K562 (cell line): ENCODE results near the gene EVI5. TPM values are rescaled to one million over a fixed set of nuclear protein-coding genes. Genes with fewer than 3 reads are reported as not detected.
A peak's percentile ranks its signal among the peaks of the same experiment; 100 is the strongest.

Source experiments
- ATAC-seq: fragments of 200-7000 bp; cut with Tn5 transposase; 3 replicates; pipeline ENCODE4 v1.9.1; 2020; ENCODE audit warnings: moderate library complexity
- BruUV-seq: library from RNA; stranded (reverse); fragments of 400-500 nt; replicated peaks from 2 replicates; lab custom pipeline; 2021; lab: Mats Ljungman, UMichigan
- CTCF ChIA-PET: fragments of 300-600 bp; formaldehyde crosslinking; extraction: SDS; loops from one replicate; lab custom pipeline; 2021; ENCODE audit warnings: low intra/inter-chr PET ratio; lab: Yijun Ruan, JAX
- POLR2A ChIA-PET: fragments of 300-600, 350-650 bp; sonication (Branson Sonifier 250); formaldehyde crosslinking; extraction: SDS; loops from one replicate; lab custom pipeline; 2021; ENCODE audit warnings: antibody characterized with exemption, inconsistent platforms; lab: Yijun Ruan, JAX
- DNase-seq, 4 experiments: peaks; one replicate each; pipeline versions ENCODE4 v3.0.0 to v3.0.0-alpha.2; 2011 to 2018; ENCODE audit warnings: low spot score in 3 of 4, mixed read lengths in 3 of 4; ENCODE audit errors: extremely low read depth in 1 of 4
- FAIRE-seq: peaks from 2 replicates; lab custom pipeline; 2011; peaks lifted over from hg19 to GRCh38; lab: Jason Lieb, UNC
- H2AFZ ChIP-seq: 2 replicates; pipeline ENCODE4 v1.6.0; 2011; ENCODE audit warnings: low read depth, low read length, control low read depth, inconsistent platforms
- H3K27ac ChIP-seq: fragments of 200-600 bp; 3 replicates; pipeline ENCODE4 v1.8.0; 2011; ENCODE audit warnings: low read depth, mild to moderate bottlenecking, control low read depth, inconsistent platforms, low read length, moderate library complexity, mixed read lengths; ENCODE audit errors: extremely low read depth
- H3K27me3 ChIP-seq, 2 experiments: fragments of 300-600 bp in 1 of 2; 2 replicates in 1 of 2; 3 replicates in 1 of 2; pipeline versions ENCODE4 v1.6.0 to v1.8.0; 2011; ENCODE audit warnings: inconsistent platforms in 2 of 2, low read length in 2 of 2, mild to moderate bottlenecking in 1 of 2, mixed read lengths in 1 of 2, moderate library complexity in 1 of 2; ENCODE audit not compliant: control insufficient read depth in 2 of 2, insufficient read depth in 2 of 2
- H3K36me3 ChIP-seq: fragments of 300-600 bp; 3 replicates; pipeline ENCODE4 v1.8.0; 2011; ENCODE audit warnings: mild to moderate bottlenecking, low read length, inconsistent platforms; ENCODE audit not compliant: control insufficient read depth, insufficient read depth
- H3K4me1 ChIP-seq, 2 experiments: fragments of 200-600 bp in 1 of 2; replicated peaks in 1 of 2; 2 replicates in 1 of 2; 3 replicates in 1 of 2; pipeline versions ENCODE4 v1.5.1 to v1.8.0; 2011; ENCODE audit warnings: inconsistent platforms in 2 of 2, low read length in 2 of 2, mild to moderate bottlenecking in 1 of 2, mixed read lengths in 1 of 2, moderate library complexity in 1 of 2; ENCODE audit not compliant: control insufficient read depth in 2 of 2, insufficient read depth in 2 of 2
- H3K4me2 ChIP-seq: 2 replicates; pipeline ENCODE4 v1.6.1; 2011; ENCODE audit warnings: low read length, control low read depth, inconsistent platforms, mixed read lengths; ENCODE audit not compliant: insufficient read depth
- H3K4me3 ChIP-seq: fragments of 200-600 bp; sonication (generic), shearing (Covaris generic); 2 replicates; pipeline ENCODE4 v1.5.1; 2016; ENCODE audit warnings: control low read depth, inconsistent platforms
- H3K79me2 ChIP-seq: fragments of 200-600 bp; 3 replicates; pipeline ENCODE4 v1.8.0; 2011; ENCODE audit warnings: low read length, inconsistent platforms; ENCODE audit not compliant: control insufficient read depth, insufficient read depth
- H3K9ac ChIP-seq, 2 experiments: 2 replicates each; pipeline versions ENCODE4 v1.6.0 to v1.6.1; 2011; ENCODE audit warnings: low read depth in 2 of 2, low read length in 2 of 2, control low read depth in 1 of 2, inconsistent platforms in 1 of 2, mild to moderate bottlenecking in 1 of 2, mixed read lengths in 1 of 2; ENCODE audit not compliant: insufficient read depth in 1 of 2
- H3K9me1 ChIP-seq: one replicate; pipeline ENCODE4 v1.6.0; 2011; ENCODE audit warnings: inconsistent platforms, mild to moderate bottlenecking, low read length, moderate library complexity; ENCODE audit not compliant: control insufficient read depth, insufficient read depth
- H3K9me3 ChIP-seq: replicated peaks from 2 replicates; pipeline ENCODE4 v1.5.1; 2011; ENCODE audit warnings: low read depth, low read length, inconsistent platforms; ENCODE audit not compliant: control insufficient read depth, insufficient read depth
- H4K20me1 ChIP-seq: replicated peaks from 2 replicates; pipeline ENCODE4 v1.6.1; 2011; ENCODE audit warnings: low read length, inconsistent platforms, mixed read lengths; ENCODE audit not compliant: control insufficient read depth, insufficient read depth
- KDM1A ChIP-seq, 2 experiments: fragments of 450-650 bp; IDR thresholded peaks; 2 replicates each; pipeline ENCODE4 v1.6.1; 2016; ENCODE audit warnings: mild to moderate bottlenecking in 2 of 2
- MEIS2 ChIP-seq: fragments of 450-650 bp; IDR thresholded peaks from 2 replicates; pipeline ENCODE4 v1.6.1; 2014; ENCODE audit warnings: mild to moderate bottlenecking; ENCODE audit not compliant: partially characterized antibody
- NR4A1 ChIP-seq, 2 experiments: fragments of 250-450 bp in 1 of 2; fragments of 450-650 bp in 1 of 2; sonication (Bioruptor Pico) in 1 of 2; IDR thresholded peaks; 2 replicates each; pipeline versions ENCODE4 v1.4.0 to v1.6.1; 2016 to 2020; ENCODE audit warnings: mild to moderate bottlenecking in 2 of 2, missing compliant biosample characterization in 1 of 2, missing genetic modification characterization in 1 of 2, moderate library complexity in 1 of 2
- PTTG1 ChIP-seq: fragments of 450-650 bp; IDR thresholded peaks from 2 replicates; pipeline ENCODE4 v1.6.1; 2016; ENCODE audit warnings: low read depth, mild to moderate bottlenecking, missing genetic modification characterization, missing compliant biosample characterization
- SRSF7 ChIP-seq: fragments of 200-400 bp; formaldehyde crosslinking; optimal IDR thresholded peaks from 2 replicates; pipeline ENCODE3; 2017; ENCODE audit warnings: mild to moderate bottlenecking, low read depth, low read length
- ZNF277 ChIP-seq: fragments of 250-450 bp; sonication (Bioruptor Pico); IDR thresholded peaks from 2 replicates; pipeline ENCODE4 v1.8.0; 2022; ENCODE audit warnings: inconsistent platforms, mild to moderate bottlenecking, moderate library complexity, borderline replicate concordance
- ZNF354B ChIP-seq: fragments of 250-450 bp; sonication (Bioruptor Pico); IDR thresholded peaks from 2 replicates; pipeline ENCODE4 v1.4.0; 2020
- WGBS: fragments of 100-300 bp; shearing (Covaris generic); methylation state at CpG from one replicate; pipeline ENCODE4 v1.1.6; 2016; ENCODE audit warnings: low coverage, mixed read lengths; ENCODE audit not compliant: insufficient coverage; ENCODE audit errors: missing lambda C conversion rate; 5-methylcytosine and 5-hydroxymethylcytosine counted together
- in situ Hi-C: fragments of 300-500 bp; cut with MboI; formaldehyde crosslinking; loops from 4 replicates; pipeline ENCODE4 v1.15.0; 2018; ENCODE audit warnings: inconsistent platforms, mixed read lengths
- intact Hi-C: fragments of 100-400 bp; cut with micrococcal nuclease; formaldehyde crosslinking; loops from 2 replicates; pipeline ENCODE4 v1.14.2; 2022
- polyA plus RNA-seq, 8 experiments: library from polyadenylated mRNA; depleted of rRNA in 4 of 8; stranded (reverse) in 5 of 8; unstranded in 3 of 8; fragments of >200 nt; fragmentation: Nextera tagmentation in 2 of 8; fragmentation: Illumina TruSeq in 1 of 8; extraction: Ambion mirVana in 2 of 8; extraction: Trizol in 1 of 8; gene quantifications; 2 replicates each; pipeline versions ENCODE4 v1.2.1 to v1.2.3, GENCODE V29; 2011 to 2014; ENCODE audit warnings: inconsistent platforms in 1 of 8, missing spikeins in 1 of 8
- total RNA-seq, 7 experiments: library from RNA; depleted of rRNA in 6 of 7; stranded (reverse); fragments of >200 nt in 6 of 7; fragmentation: Illumina TruSeq in 2 of 7; extraction: Trizol in 2 of 7; gene quantifications; 2 replicates each; pipeline versions ENCODE4 v1.2.1 to v1.2.3, GENCODE V29; 2011 to 2021; ENCODE audit warnings: low replicate concordance in 1 of 7
- TF ChIP-seq, protein P1 (sequence below): sonication (generic); formaldehyde crosslinking; IDR thresholded peaks from 2 replicates; pipeline ENCODE4 v1.8.1; 2023; ENCODE audit warnings: missing genetic modification reagents, mild to moderate bottlenecking, borderline replicate concordance
- TF ChIP-seq, protein P2 (sequence below): fragments of 450-650 bp; formaldehyde crosslinking; IDR thresholded peaks from 2 replicates; pipeline ENCODE4 v1.4.0; 2020; ENCODE audit warnings: mild to moderate bottlenecking, moderate library complexity

The EVI5 gene
- total and polyA plus RNA-seq, 9 of the 15 experiments (the other 6 are each of a cell fraction or from before 2014, with no cell fraction given) = 1.7 to 50.1 (median 13.7) TPM

- BruUV-seq = no TSS peak
- Histone ChIP-seq H3K79me2 (peaks cover 19% of the 10 kb centered on the region; the same call in 2 of the 3 replicates), H3K27me3 (no peaks in the 10 kb centered on the region), H3K4me1 (peaks cover 6 to 31% of the 10 kb centered on the region in 2 experiments; a peak in 3 of 5 replicates), H4K20me1 (no peaks in the 10 kb centered on the region), H3K36me3 (no peaks in the 10 kb centered on the region), H3K9me1 (no peaks in the 10 kb centered on the region), H2AFZ (0 out of 2 replicates have a peak overlapping the region, but pooled peaks have one; percentile 2), H3K9ac (no peak overlapping the region), H3K9me3 (no peaks in the 10 kb centered on the region), H3K27ac (peak overlapping the region; percentile 34; the same call in 1 of the 3 replicates), H3K4me3 (no peak overlapping the region), H3K4me2 (peak overlapping the region; percentile 1; the same call in 1 of the 2 replicates)
- intact Hi-C loops = no loop called here
- ATAC-seq (peak; percentile 53), DNase-seq (peak in 1 of 4 experiments; percentile 49), FAIRE-seq (peak; percentile 78)
- in situ Hi-C loops = no loop called here
- ChIA-PET POLR2A (interaction anchor here (0.7 to 1.2 kb wide), 3 partner anchors 9 to 143 kb away, joined by 3 read pairs; no protein-coding TSS in a partner anchor), CTCF (no interaction called here)
- WGBS = 28% methylated on average over 6 of the region's 6 CpGs
- no peak for TF ChIP-seq SRSF7
- TF ChIP-seq MEIS2 = peak; percentile 78
- TF ChIP-seq ZNF277 (CRISPR knock-in tag) = no peak
- TF ChIP-seq ZNF354B = no peak
- TF ChIP-seq, protein P1, sequence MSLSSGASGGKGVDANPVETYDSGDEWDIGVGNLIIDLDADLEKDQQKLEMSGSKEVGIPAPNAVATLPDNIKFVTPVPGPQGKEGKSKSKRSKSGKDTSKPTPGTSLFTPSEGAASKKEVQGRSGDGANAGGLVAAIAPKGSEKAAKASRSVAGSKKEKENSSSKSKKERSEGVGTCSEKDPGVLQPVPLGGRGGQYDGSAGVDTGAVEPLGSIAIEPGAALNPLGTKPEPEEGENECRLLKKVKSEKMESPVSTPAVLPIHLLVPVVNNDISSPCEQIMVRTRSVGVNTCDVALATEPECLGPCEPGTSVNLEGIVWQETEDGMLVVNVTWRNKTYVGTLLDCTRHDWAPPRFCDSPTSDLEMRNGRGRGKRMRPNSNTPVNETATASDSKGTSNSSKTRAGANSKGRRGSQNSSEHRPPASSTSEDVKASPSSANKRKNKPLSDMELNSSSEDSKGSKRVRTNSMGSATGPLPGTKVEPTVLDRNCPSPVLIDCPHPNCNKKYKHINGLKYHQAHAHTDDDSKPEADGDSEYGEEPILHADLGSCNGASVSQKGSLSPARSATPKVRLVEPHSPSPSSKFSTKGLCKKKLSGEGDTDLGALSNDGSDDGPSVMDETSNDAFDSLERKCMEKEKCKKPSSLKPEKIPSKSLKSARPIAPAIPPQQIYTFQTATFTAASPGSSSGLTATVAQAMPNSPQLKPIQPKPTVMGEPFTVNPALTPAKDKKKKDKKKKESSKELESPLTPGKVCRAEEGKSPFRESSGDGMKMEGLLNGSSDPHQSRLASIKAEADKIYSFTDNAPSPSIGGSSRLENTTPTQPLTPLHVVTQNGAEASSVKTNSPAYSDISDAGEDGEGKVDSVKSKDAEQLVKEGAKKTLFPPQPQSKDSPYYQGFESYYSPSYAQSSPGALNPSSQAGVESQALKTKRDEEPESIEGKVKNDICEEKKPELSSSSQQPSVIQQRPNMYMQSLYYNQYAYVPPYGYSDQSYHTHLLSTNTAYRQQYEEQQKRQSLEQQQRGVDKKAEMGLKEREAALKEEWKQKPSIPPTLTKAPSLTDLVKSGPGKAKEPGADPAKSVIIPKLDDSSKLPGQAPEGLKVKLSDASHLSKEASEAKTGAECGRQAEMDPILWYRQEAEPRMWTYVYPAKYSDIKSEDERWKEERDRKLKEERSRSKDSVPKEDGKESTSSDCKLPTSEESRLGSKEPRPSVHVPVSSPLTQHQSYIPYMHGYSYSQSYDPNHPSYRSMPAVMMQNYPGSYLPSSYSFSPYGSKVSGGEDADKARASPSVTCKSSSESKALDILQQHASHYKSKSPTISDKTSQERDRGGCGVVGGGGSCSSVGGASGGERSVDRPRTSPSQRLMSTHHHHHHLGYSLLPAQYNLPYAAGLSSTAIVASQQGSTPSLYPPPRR (CRISPR knock-in tag) = no peak
- no peak for TF ChIP-seq KDM1A (IDR thresholded peaks at IDR 0.05)
- TF ChIP-seq PTTG1 (tag) = no peak
- TF ChIP-seq, protein P2, sequence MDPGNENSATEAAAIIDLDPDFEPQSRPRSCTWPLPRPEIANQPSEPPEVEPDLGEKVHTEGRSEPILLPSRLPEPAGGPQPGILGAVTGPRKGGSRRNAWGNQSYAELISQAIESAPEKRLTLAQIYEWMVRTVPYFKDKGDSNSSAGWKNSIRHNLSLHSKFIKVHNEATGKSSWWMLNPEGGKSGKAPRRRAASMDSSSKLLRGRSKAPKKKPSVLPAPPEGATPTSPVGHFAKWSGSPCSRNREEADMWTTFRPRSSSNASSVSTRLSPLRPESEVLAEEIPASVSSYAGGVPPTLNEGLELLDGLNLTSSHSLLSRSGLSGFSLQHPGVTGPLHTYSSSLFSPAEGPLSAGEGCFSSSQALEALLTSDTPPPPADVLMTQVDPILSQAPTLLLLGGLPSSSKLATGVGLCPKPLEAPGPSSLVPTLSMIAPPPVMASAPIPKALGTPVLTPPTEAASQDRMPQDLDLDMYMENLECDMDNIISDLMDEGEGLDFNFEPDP = no peak
- TF ChIP-seq NR4A1 (CRISPR knock-in tag; IDR thresholded peaks at IDR 0.05) = no peak
- no peak for TF ChIP-seq NR4A1 (tag; IDR thresholded peaks at IDR 0.05)
These were observed 73.3 kb downstream of the EVI5 start for GRCh38 chr1:92711473-92712165.
